Measurements from ENCODE around the gene CTAG1B.
"Not testable (repeated sequence)": the region's sequence is repeated elsewhere in the genome, so short reads cannot be mapped to it uniquely, and the experiment has no call there.

CTAG1B gene

GRCh38 chrX:154619182-154619581 lies at the start of gene CTAG1B:
Gene CTAG1B (minus strand): TSS chrX:154619282. CDS start chrX:154619218, 64 bp downstream.
- not testable (repeated sequence) for DNase-seq (ENCODE audit: low spot score)

- no peak for DNase-seq (ENCODE audit: low spot score)
Measured at GRCh38 chrX:154661899-154662298, 42.8 kb upstream of the CTAG1B start.

- no peak for DNase-seq (ENCODE audit: low spot score)
Measured at GRCh38 chrX:154661170-154661569, 42.1 kb upstream of the CTAG1B start.

GRCh38 chrX:154660541-154660940 lies 41.5 kb upstream of the CTAG1B start:
- DNase-seq (ENCODE audit: low spot score): no peak

GRCh38 chrX:154658957-154659356 lies 39.9 kb upstream of the CTAG1B start:
- no peak for DNase-seq (ENCODE audit: low spot score)

- no peak for DNase-seq (ENCODE audit: low spot score)
Measured at GRCh38 chrX:154658187-154658586, 39.1 kb upstream of the CTAG1B start.

- no peak for DNase-seq (ENCODE audit: low spot score)
Measured at GRCh38 chrX:154657226-154657805, 38.2 kb upstream of the CTAG1B start.

- DNase-seq (ENCODE audit: low spot score): no peak
Measured at GRCh38 chrX:154655786-154656185, 36.7 kb upstream of the CTAG1B start.

GRCh38 chrX:154655346-154655745 lies 36.3 kb upstream of the CTAG1B start:
- DNase-seq (ENCODE audit: low spot score): no peak

GRCh38 chrX:154654925-154655324 lies 35.8 kb upstream of the CTAG1B start:
- DNase-seq (ENCODE audit: low spot score): no peak

GRCh38 chrX:154654372-154654771 lies 35.3 kb upstream of the CTAG1B start:
- no peak for DNase-seq (ENCODE audit: low spot score)

GRCh38 chrX:154653413-154653812 lies 34.3 kb upstream of the CTAG1B start, which contains the start of gene CTAG2:
Gene CTAG2 (minus strand): TSS chrX:154653579. CDS start chrX:154653515, 64 bp downstream.
- DNase-seq (ENCODE audit: low spot score): not testable (repeated sequence)

GRCh38 chrX:154653048-154653401 lies 33.9 kb upstream of the CTAG1B start:
- no peak for DNase-seq (ENCODE audit: low spot score)

- DNase-seq (ENCODE audit: low spot score): no peak
Measured at GRCh38 chrX:154652311-154653047, 33.4 kb upstream of the CTAG1B start.

GRCh38 chrX:154650221-154650510 lies 31.1 kb upstream of the CTAG1B start:
- DNase-seq (ENCODE audit: low spot score): no peak

- no peak for DNase-seq (ENCODE audit: low spot score)
Measured at GRCh38 chrX:154649503-154650220, 30.6 kb upstream of the CTAG1B start.

- no peak for DNase-seq (ENCODE audit: low spot score)
Measured at GRCh38 chrX:154648931-154649330, 29.8 kb upstream of the CTAG1B start.

- DNase-seq (ENCODE audit: low spot score): not testable (repeated sequence)
Measured at GRCh38 chrX:154645745-154646378, 26.8 kb upstream of the CTAG1B start.

- not testable (repeated sequence) for DNase-seq (ENCODE audit: low spot score)
Measured at GRCh38 chrX:154643708-154644107, 24.6 kb upstream of the CTAG1B start.

- DNase-seq (ENCODE audit: low spot score): not testable (repeated sequence)
Measured at GRCh38 chrX:154641740-154642139, 22.7 kb upstream of the CTAG1B start.

- not testable (repeated sequence) for DNase-seq (ENCODE audit: low spot score)
Measured at GRCh38 chrX:154633661-154634060, 14.6 kb upstream of the CTAG1B start.

GRCh38 chrX:154630949-154631348 lies 11.9 kb upstream of the CTAG1B start:
- not testable (repeated sequence) for DNase-seq (ENCODE audit: low spot score)

GRCh38 chrX:154628960-154629359 lies 9.9 kb upstream of the CTAG1B start:
- not testable (repeated sequence) for DNase-seq (ENCODE audit: low spot score)

All from hepatic stellate cell (primary cell).